G401 (cell line): Measurements from ENCODE around the gene FBXL4. TPM values are rescaled to one million over a fixed set of nuclear protein-coding genes. Genes with fewer than 3 reads are reported as not detected.
"Not testable (repeated sequence)": the region's sequence is repeated elsewhere in the genome, so short reads cannot be mapped to it uniquely, and the experiment has no call there.

Experiments used
- DNase-seq: peaks from one replicate; pipeline ENCODE4 v3.0.0-alpha.2; 2015; ENCODE audit warnings: low spot score
- in situ Hi-C: cut with HindIII; loops from 2 replicates; pipeline ENCODE4 v1.10.0; 2016; ENCODE audit warnings: low sequenced_read_pairs, mixed read lengths
- total RNA-seq: library from RNA; depleted of rRNA; stranded (reverse); fragments of >200 nt; shearing (Covaris generic); gene quantifications from 2 replicates; pipeline ENCODE4 v1.2.3, GENCODE V29; 2014

FBXL4 gene
- total RNA-seq, 1 experiment from 2014 or later, result 8.3 TPM

DNA sequence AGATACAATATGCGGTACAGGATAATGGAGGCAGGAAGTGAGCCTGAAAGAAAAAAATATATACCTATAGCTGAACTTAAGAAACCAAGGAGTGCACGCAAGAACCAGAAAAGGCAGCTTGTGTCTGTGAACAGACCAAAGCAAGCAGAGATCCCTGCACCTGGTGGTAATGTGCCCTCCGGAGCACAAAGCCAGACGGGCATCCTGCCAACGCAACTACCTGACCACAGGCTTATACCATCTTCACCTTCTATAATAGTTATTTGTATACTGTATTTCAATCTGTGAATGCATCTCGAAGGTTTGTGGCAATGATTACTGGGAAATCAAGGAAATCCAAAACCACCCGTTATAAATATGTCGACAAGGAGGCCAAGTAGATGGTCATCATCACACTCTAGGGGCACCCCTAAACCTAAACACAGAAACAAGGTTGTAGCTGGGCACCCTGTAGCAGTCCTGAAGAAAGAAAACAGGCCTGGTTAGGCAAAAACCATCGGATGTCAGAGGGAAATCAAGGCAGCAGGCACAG lies 801 bp downstream of the FBXL4 start:
- in situ Hi-C loops, result no loop called here
- peak; percentile 76 for DNase-seq

DNA sequence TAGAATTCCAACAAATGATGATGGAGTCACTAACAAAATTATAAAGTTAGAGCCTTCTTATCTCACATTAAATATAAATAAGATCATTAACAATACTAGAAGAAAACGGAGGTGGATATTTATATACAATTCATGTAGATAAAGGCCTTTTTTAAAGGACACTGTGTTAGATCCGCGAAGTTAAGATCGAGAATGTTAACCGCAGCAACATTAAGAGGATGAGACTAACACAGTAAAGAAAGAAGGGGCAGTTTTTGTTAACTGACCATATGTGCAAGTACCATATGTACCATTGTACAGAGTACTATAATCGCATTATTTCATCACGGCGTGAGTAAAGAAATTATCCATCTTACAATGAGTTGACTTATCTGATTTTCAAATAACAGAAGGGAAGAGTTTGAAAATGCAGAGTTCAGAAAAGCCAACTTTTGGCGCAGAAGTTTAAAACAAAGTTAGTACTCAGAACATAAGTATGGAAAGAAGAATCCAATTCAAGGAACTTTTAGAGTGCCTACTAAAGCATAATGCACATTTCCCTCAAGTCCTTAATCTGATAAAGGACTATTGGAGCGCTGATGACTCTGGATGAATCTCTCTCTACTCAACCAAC lies 1.4 kb downstream of the FBXL4 start:
- DNase-seq, result no peak
- in situ Hi-C loops, result no loop called here

DNA sequence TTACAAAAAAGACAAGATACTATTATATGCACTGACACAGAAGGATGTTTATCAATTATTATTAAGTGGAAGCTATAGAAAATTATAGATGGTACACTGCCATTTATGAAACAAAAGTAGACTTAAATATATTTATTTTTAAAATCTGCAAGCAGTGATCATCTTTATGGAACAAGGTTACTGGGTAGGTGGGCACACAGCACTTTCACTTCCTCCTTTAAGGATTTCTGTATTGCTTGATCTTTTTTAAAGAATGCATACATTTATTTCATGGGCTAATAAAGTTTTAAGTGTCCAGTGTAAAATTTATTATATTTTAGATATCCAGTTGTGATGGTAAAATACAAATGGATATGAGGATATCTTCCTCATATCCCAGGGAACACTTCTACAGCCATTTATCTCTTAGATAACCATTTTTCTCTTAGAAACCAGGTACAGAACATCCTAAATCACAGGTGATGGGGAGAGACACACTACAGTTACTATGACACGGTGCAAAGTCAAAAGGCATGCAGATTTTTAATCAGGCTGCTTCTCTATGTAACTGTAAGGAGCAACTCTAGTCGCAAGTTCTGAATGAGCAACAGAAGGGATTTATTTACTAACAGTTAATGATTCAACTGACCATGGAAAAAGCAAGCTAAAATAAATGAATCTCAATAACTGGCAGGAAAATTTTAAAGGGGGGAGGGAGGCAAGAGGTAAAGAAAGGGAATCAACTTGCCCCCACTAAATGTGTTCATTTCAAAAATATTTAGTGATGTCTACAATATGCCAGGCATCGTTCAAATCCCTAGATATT lies 2.2 kb downstream of the FBXL4 start:
- no peak for DNase-seq
- in situ Hi-C loops, result no loop called here

DNA sequence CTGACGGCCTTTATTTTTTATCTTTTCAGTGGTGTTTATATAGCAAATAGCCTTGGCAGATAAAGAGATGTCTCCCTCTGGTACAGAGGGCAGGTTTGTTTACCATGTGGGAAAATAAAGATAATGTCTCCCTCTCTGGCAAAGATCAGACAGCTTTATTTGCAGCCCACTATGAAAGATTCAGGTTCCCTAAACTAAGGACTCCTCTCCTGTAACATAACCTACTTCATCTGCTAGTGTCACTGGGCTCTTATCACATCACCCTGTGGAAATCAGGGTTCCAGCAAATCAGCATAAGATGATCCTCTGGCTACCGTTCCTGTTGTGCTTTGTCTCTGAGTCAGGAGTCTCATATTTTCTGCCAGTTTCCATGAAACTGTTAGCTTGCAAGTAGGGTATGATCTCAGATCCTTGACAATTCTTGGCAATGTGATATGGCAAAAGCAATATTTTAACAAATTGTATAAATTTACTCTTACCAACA lies 3.1 kb downstream of the FBXL4 start:
- DNase-seq, result peak; percentile 27
- in situ Hi-C loops, result no loop called here

DNA sequence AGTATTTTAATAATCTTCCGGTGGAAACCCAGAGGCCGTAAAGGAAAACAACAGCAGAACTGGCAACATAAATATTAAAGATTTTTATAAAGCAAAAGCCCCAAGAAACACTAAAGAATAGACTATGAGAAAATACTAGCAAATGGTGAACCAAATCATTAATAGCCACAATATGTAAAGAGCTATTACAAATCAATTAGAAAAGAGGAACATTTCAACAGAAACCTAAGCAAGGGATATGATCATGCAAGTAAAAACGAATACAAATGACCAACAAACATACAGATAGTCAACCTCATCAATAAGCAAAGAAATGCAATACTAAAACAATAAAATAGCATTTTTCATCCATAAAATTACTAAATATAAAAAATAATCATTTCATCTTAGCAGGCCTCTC lies 3.6 kb downstream of the FBXL4 start:
- no peak for DNase-seq
- in situ Hi-C loops, result no loop called here

DNA sequence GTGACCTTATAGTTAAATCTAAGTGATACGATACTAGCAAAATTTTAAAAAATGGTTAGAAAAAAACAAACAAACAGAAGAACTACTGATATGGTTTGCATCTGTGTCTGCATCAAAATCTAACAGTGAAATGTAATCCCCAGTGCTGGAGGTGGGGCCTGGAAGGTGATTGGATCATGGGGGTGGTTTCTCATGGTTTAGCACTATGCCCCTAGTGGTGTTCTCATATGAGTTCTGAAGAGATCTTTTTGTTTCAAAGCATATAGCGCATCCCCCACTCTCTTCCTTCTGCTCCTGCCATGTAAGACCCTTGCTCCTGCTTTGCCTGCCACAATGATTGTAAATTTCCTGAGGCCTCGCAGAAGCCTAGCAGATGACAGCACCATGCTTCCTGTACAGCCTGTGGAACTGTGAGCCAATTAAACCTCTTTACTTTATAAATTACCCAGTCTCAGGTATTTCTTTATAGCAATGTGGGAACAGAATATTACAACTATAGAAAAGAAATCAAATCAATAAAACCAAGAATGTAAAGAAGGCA lies 5.4 kb downstream of the FBXL4 start:
- no peak for DNase-seq
- in situ Hi-C loops, result no loop called here

DNA sequence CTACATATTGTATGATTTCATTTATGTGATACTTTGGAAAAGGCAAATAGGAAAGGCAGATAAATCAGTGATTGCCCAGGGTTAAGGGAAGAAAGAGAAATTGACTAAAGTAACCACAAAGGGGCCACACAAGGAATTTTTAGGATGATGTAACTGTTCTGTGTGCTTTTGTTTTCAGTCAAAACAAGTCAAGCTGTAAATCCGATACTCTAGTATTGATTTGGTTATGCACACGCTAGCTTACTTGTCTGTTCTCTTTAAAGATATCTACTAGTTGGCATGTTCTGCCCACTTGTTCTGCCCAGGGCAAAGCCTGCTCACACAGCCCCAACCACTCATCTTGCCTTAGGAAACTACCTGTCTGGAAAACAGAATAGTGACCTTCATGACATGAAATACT lies 6.4 kb downstream of the FBXL4 start:
- DNase-seq, result no peak
- in situ Hi-C loops, result no loop called here

DNA sequence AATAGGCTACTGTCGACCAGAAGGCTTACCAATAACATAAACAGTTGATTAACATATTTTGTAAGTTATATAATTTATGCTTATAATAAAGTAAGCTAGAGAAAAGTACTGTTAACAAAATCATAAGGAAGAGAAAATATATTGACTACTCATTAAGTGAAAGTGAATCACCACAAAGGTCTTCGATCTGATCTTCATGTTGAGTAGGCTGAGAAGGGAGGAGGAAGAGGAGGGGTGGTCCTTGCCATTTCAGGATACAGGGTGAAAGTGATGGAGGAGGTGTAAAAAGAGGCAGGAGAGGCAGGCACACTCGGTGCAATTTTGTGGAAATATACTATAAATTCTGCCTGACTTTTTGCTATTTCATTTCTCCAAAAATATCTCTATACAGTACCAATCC lies 10.4 kb downstream of the FBXL4 start:
- in situ Hi-C loops, result no loop called here
- no peak for DNase-seq

DNA sequence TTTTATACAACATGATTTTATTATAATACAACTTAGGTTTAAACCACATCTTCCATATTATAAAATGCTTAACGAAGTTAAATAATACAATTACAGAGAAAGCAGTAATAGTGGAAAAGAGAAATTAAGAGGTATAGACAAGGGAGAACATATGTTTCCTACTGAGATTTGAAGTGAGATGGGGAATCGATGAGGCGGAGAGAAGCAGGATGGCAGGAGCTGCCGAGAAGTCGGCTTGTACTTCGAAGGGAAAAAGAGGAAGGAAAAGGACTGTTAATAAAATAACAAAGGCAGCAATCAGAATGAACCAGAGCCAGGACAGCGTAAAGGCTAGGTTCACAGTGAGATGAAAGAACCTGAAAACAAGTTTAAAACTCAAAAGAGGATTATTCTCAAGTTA lies 15.4 kb downstream of the FBXL4 start:
- in situ Hi-C loops, result no loop called here
- no peak for DNase-seq

DNA sequence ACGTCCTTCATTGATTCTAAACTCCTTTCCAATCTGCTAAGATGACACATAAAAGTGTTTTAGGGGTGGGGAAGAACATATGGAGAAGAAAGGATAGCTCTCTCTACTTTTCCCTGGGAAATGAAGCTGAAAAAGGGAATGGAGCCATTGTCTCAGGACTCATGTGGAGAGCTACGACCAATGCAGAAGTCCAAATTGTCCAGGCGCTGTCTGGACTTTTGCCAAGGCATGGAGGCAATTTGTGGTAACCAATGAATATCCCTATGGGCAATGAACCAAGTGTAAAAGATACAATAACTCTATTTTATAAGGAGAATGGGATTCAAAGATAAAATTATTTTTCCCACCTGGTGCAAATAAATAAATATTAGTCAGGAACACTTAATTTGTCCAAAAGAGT lies 16.1 kb downstream of the FBXL4 start:
- in situ Hi-C loops, result no loop called here
- no peak for DNase-seq

DNA sequence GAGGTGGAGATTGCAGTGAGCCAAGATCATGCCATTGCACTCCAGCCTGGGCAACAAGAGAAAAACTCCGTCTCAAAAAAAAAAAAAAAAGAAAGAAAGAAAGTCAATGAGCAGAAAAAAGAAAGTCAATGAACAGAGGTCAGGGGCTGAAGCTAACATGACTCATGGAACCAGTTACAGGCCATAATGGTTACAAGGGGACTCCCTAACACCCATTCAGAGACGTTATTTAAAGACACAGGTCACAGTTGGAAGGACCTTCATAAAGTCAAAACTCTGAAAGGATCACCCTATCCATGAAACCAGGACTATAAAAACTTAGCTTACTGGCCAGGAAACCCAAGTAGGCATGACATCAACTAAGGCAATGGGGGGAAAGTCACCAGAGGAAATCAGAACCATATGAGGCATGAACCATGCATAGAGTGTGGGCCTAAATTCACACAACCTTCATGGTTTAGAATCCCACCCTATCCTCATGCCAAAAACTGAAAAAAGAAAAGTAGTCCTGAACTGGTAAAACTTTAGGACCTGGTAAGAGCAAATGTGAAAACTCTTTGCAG lies 18.2 kb downstream of the FBXL4 start:
- in situ Hi-C loops, result no loop called here
- no peak for DNase-seq

DNA sequence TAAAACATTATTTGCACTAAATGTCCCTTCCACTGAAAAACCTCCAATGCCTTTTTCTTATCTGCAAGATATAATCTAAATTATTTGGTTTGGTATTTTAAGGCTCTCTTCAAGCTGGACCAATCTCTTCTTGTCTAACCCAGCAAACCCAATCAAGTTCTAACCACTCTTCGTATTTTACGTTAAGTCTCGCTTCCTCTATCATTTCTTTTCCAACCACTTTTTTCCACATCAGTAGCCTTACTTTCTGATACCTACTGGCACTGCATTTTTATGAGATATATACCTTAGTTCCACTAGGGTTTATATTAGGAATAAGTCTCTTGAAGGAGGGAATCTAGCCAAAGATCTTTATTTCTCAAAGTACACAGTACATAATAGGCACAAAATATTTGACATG lies 19.1 kb downstream of the FBXL4 start:
- in situ Hi-C loops, result no loop called here
- DNase-seq, result no peak

DNA sequence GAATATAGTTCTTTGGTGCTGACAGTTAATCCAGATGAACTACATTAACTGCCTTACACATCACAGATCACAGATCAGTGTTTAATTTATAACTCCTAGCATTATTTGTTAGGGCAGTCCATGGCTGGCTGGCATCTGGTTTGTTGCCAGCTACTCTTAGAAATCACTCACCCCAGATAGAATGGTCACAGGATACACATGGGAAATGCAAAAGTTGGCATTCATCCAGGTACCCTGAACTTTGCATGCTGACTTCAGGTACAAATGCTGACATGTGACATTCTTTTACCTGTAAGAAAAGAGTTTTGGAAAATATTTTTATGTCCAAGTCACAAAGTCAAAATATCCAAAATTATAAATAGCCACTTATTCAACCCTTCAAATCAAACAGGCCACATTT lies 20.2 kb downstream of the FBXL4 start:
- no peak for DNase-seq
- in situ Hi-C loops, result no loop called here

DNA sequence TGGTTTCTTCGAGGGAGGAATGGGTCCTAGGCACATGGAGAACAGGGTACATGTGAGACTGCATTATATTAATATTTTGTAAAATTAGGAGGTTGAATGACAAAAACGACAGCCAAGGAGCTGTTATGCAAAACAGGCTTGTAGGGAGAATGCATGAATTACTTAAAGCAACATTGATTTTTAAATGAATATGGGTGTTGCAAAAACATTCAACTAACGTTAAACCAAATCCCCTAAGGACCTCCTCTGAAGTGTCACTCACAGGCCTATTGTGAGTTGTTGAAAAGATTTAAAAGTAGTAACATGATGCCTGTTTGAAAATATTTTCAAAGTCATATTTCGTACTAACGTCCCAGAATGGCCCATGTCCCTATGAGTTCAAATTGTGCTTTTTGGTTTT lies 21.9 kb downstream of the FBXL4 start:
- in situ Hi-C loops, result no loop called here
- no peak for DNase-seq

DNA sequence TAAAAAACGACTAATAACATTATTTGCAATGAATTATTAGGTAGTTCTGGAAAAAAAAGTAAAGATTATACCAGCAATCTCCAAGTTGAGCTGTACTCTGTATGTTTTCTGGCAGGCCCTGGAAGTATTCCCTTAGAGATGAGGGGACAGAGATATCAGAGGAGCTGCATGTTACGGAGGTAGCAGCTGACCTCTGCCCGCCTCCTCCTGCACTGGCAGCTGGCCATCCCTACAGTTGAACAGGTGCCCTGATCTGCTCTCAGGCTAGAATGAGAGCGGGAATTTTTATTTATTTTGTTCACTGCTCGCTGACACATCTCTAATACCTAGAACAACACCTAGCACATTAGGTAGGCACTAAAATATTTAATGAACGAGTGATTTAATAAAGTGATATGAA lies 23.1 kb downstream of the FBXL4 start:
- peak; percentile 67 for DNase-seq
- in situ Hi-C loops, result no loop called here

DNA sequence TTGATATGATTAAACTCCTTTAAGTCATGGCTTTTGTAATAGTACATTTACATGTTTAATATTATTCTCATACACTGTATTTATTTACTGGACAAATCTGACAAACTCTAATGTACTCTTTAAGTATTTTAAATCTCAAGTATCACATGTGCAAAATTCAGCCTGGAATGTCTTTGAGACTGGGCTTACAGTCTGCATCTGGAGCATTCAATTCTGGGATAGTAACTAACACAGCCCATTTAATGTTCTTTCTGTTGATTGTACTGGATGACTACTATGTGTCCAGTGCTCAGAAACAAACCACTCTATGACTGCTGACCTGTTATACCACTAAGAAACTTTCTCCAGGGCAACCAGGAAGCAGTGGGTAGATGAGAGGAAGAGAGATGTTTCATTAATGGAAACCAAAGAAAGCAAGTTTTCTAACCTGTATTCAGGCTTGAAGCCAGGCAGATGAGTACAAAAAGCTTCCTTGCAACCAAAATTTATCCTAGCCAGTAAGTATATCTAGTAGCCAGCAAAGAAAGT lies 26.8 kb downstream of the FBXL4 start:
- in situ Hi-C loops, result no loop called here

DNA sequence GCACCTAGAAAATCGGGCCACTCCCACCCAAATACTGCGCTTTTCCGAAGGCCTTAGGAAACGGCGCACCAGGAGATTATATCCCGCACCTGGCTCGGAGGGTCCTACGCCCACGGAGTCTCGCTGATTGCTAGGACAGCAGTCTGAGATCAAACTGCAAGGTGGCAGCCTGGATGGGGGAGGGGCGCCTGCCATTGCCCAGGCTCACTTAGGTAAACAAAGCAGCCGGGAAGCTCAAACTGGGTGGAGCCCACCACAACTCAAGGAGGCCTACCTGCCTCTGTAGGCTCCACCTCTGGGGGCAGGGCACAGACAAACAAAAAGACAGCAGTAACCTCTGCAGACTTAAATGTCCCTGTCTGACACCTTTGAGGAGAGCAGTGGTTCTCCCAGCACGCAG lies 36.8 kb downstream of the FBXL4 start:
- DNase-seq, in situ Hi-C loops: not testable (repeated sequence)

More for the DNA sequence above, 26.8 kb downstream of the FBXL4 start:
- no peak for DNase-seq

DNA sequence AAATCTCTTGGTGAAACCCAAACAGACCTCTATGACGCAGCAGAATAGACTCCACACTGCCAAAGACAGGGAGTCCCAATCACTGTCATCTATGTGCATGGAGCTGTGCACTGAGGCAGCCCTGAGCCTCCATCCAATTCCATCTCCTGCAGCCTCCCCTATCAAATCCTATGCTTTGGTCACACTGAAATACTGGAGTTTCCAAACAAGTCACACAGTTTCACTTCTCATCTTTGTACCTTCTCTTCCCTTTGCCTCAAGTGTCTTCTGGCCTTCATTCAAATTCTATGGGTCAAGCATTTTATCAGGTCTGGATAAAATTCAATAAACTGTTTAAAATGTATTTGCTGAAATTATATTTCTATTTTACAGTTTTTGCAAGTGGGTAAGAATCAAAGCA lies 38.5 kb downstream of the FBXL4 start:
- no peak for DNase-seq
- in situ Hi-C loops, result no loop called here

DNA sequence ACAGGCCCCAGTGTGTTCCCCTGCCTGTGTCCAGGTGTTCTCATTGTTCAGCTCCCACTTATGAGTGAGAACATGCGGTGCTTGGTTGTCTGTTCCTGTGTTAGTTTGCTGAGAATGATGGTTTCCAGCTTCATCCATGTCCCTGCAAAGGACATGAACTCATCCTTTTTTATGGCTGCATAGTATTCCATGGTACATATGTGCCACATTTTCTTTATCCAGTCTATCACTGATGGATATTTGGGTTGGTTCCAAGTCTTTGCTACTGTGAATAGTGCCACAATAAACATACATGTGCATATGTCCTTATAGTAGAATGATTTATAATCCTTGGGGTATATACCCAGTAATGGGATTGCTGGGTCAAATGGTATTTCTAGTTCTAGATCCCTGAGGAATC lies 41.4 kb downstream of the FBXL4 start:
- DNase-seq, in situ Hi-C loops: not testable (repeated sequence)

DNA sequence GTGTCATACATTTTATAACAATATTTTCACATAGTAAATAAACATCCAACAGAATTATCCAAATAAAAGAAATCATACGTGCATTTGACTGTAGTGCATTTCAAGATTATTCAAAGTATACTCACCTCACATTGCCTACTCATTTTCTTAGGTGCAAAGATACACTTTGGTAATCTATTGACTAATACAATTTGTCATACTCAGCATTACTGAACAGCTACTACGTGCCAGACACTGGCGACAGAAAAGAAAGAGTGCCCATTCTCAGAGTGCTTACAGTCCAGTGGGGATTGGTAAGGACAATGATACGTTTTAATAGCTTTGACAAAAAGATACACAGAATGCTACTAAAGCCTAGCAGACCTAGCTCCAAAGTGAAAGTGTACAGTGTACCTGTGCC lies 42.0 kb downstream of the FBXL4 start:
- no peak for DNase-seq
- in situ Hi-C loops, result no loop called here
